SU-DHL-6 (cell line): ENCODE results near the gene NR5A2.

Experiments used
- CTCF ChIP-seq: fragments of 200-600 bp; sonication (generic); IDR thresholded peaks from one replicate; pipeline ENCODE4 v1.5.1; 2017; ENCODE audit warnings: antibody characterized with exemption, mild to moderate bottlenecking, low read length, moderate library complexity; ENCODE audit not compliant: insufficient read depth, poor library complexity, severe bottlenecking
- EZH2phosphoT487 ChIP-seq: fragments of 200-600 bp; sonication (generic), shearing (Covaris generic); conservative IDR thresholded peaks from 2 replicates; pipeline ENCODE4 v1.6.1; 2018; ENCODE audit warnings: mild to moderate bottlenecking, antibody characterized with exemption, low read length, moderate library complexity, mixed read lengths

GRCh38 chr1:200207711-200208126 lies 180.2 kb downstream of the NR5A2 start:
- TF ChIP-seq CTCF (no peak), EZH2phosphoT487 (no peak)
